Testis (tissue), 5 donors: ENCODE data around the gene LIMS3. TPM values are rescaled to one million over a fixed set of nuclear protein-coding genes. Genes with fewer than 3 reads are reported as not detected.
"Not testable (repeated sequence)": the region's sequence is repeated elsewhere in the genome, so short reads cannot be mapped to it uniquely, and the experiment has no call there.

ENCODE experiments used
- DNase-seq: peaks from one replicate; pipeline ENCODE4 v3.0.0-alpha.2; 2019
- H3K27ac ChIP-seq, 2 donors: fragments of 200-600 bp; sonication (generic); one replicate each; pipeline ENCODE4 v1.5.1; 2019
- H3K27me3 ChIP-seq: fragments of 200-600 bp; sonication (generic); one replicate; pipeline ENCODE4 v1.5.1; 2019
- H3K36me3 ChIP-seq: fragments of 200-600 bp; sonication (generic); one replicate; pipeline ENCODE4 v1.5.1; 2017; ENCODE audit warnings: low read depth; ENCODE audit errors: missing control alignments
- H3K4me1 ChIP-seq: fragments of 200-600 bp; sonication (generic); one replicate; pipeline ENCODE4 v1.5.1; 2019
- H3K4me3 ChIP-seq, 2 donors: fragments of 200-600 bp; sonication (generic); one replicate each; pipeline ENCODE4 v1.5.1; 2017 to 2019
- H3K9me3 ChIP-seq: fragments of 200-600 bp; sonication (generic); one replicate; pipeline ENCODE4 v1.5.1; 2017
- WGBS, 2 donors: methylation state at CpG; one replicate each; pipeline ENCODE4 v1.1.5; 2018; 5-methylcytosine and 5-hydroxymethylcytosine counted together
- intact Hi-C: fragments of 100-400 bp; cut with DNase I; formaldehyde crosslinking; loops from one replicate; pipeline ENCODE4 v1.15.1; 2023; ENCODE audit warnings: low total_unique reads
- long read RNA-seq, 2 donors: transcript quantifications; one replicate each; lab custom pipeline, GENCODE V29; 2026
- polyA plus RNA-seq: library from polyadenylated mRNA; stranded (reverse); fragments of 350-450 nt; fragmentation: Illumina TruSeq; extraction: RNeasy Lipid Tissue Mini Kit (QIAGEN cat#74804); gene quantifications from one replicate; pipeline ENCODE4 v1.2.3, GENCODE V29; 2014; ENCODE audit warnings: low read depth, low replicate concordance; ENCODE audit not compliant: insufficient read depth
- total RNA-seq, 2 donors: library from RNA; depleted of rRNA; stranded (reverse); fragments of >200 nt; gene quantifications; one replicate each; pipeline ENCODE4 v1.2.3, GENCODE V29; 2016

Gene LIMS3
- total RNA-seq (10 to 100 TPM; 13.8 to 33.0 TPM), polyA plus RNA-seq (2.6 TPM)
- long read RNA-seq, donor 1: 0 reads
- long read RNA-seq, donor 2: 0 reads

GRCh38 chr2:109898462-109899336, at the start of gene LIMS3:
Gene LIMS3 (plus strand): TSS chr2:109898688. CDS start chr2:109898729, 41 bp downstream.
- not testable (repeated sequence) for H3K4me1 ChIP-seq

GRCh38 chr2:109871129-109871751, 27.2 kb upstream of the LIMS3 start:
- intact Hi-C loops, H3K36me3 ChIP-seq, H3K27me3 ChIP-seq, DNase-seq, H3K4me1 ChIP-seq, H3K27ac ChIP-seq, H3K4me3 ChIP-seq, H3K9me3 ChIP-seq: not testable (repeated sequence)
- no CpG with 5 or more reads among the region's 8 CpGs for WGBS, 2 donors

More at GRCh38 chr2:109898462-109899336, at the start of gene LIMS3:
- no CpG with 5 or more reads among the region's 28 CpGs for WGBS, 2 donors
- H3K27me3 ChIP-seq, intact Hi-C loops, H3K27ac ChIP-seq, DNase-seq, H3K9me3 ChIP-seq, H3K36me3 ChIP-seq, H3K4me3 ChIP-seq: not testable (repeated sequence)

- H3K4me3 ChIP-seq, H3K36me3 ChIP-seq, H3K27ac ChIP-seq, H3K4me1 ChIP-seq, intact Hi-C loops, H3K9me3 ChIP-seq, H3K27me3 ChIP-seq, DNase-seq: not testable (repeated sequence)
- WGBS, 2 donors: no CpG with 5 or more reads among the region's 3 CpGs
Measured at GRCh38 chr2:109876625-109877024, 21.9 kb upstream of the LIMS3 start.

- no CpG with 5 or more reads among the region's 1 CpG for WGBS, 2 donors
- H3K27me3 ChIP-seq, H3K27ac ChIP-seq, H3K4me3 ChIP-seq, H3K4me1 ChIP-seq, DNase-seq, H3K36me3 ChIP-seq, H3K9me3 ChIP-seq, intact Hi-C loops: not testable (repeated sequence)
Measured at GRCh38 chr2:109882112-109882511, 16.4 kb upstream of the LIMS3 start.

- intact Hi-C loops: not testable (repeated sequence)
- no CpG with 5 or more reads among the region's 4 CpGs for WGBS, 2 donors
Measured at GRCh38 chr2:109888414-109888813, 10.1 kb upstream of the LIMS3 start.

GRCh38 chr2:109889909-109890308, 8.6 kb upstream of the LIMS3 start:
- intact Hi-C loops: not testable (repeated sequence)

More at GRCh38 chr2:109888414-109888813, 10.1 kb upstream of the LIMS3 start:
- not testable (repeated sequence) for H3K27me3 ChIP-seq, H3K4me1 ChIP-seq, H3K4me3 ChIP-seq, H3K27ac ChIP-seq, DNase-seq, H3K36me3 ChIP-seq, H3K9me3 ChIP-seq

GRCh38 chr2:109891024-109891423, 7.5 kb upstream of the LIMS3 start:
- H3K4me1 ChIP-seq, H3K36me3 ChIP-seq, intact Hi-C loops, H3K27ac ChIP-seq, DNase-seq, H3K27me3 ChIP-seq, H3K9me3 ChIP-seq, H3K4me3 ChIP-seq: not testable (repeated sequence)
- no CpG with 5 or more reads among the region's 4 CpGs for WGBS, 2 donors

More at GRCh38 chr2:109889909-109890308, 8.6 kb upstream of the LIMS3 start:
- not testable (repeated sequence) for H3K36me3 ChIP-seq, H3K27ac ChIP-seq, DNase-seq, H3K4me3 ChIP-seq, H3K4me1 ChIP-seq, H3K27me3 ChIP-seq, H3K9me3 ChIP-seq
- no CpG with 5 or more reads among the region's 4 CpGs for WGBS, 2 donors

GRCh38 chr2:109893736-109894135, 4.8 kb upstream of the LIMS3 start:
- DNase-seq, H3K9me3 ChIP-seq, H3K4me1 ChIP-seq, H3K36me3 ChIP-seq, H3K27ac ChIP-seq, intact Hi-C loops, H3K27me3 ChIP-seq, H3K4me3 ChIP-seq: not testable (repeated sequence)
- no CpG with 5 or more reads among the region's 7 CpGs for WGBS, 2 donors

GRCh38 chr2:109894141-109894540, 4.3 kb upstream of the LIMS3 start:
- H3K27ac ChIP-seq, H3K27me3 ChIP-seq, H3K9me3 ChIP-seq, DNase-seq, H3K4me3 ChIP-seq, H3K4me1 ChIP-seq, intact Hi-C loops, H3K36me3 ChIP-seq: not testable (repeated sequence)
- WGBS, 2 donors: no CpG with 5 or more reads among the region's 6 CpGs

GRCh38 chr2:109895090-109895869, 3.2 kb upstream of the LIMS3 start:
- WGBS, 2 donors: no CpG with 5 or more reads among the region's 3 CpGs
- DNase-seq, H3K9me3 ChIP-seq, H3K27me3 ChIP-seq, H3K36me3 ChIP-seq, intact Hi-C loops, H3K27ac ChIP-seq, H3K4me3 ChIP-seq, H3K4me1 ChIP-seq: not testable (repeated sequence)

GRCh38 chr2:109896212-109896611, 2.3 kb upstream of the LIMS3 start:
- H3K27ac ChIP-seq, H3K9me3 ChIP-seq, H3K27me3 ChIP-seq, DNase-seq, H3K4me3 ChIP-seq, H3K4me1 ChIP-seq, intact Hi-C loops, H3K36me3 ChIP-seq: not testable (repeated sequence)
- WGBS, 2 donors: no CpG with 5 or more reads among the region's 4 CpGs
